ENCODE measurements around the gene DIPK1C.
A peak's percentile ranks its signal among the peaks of the same experiment; 100 is the strongest.

Gene DIPK1C

DNA sequence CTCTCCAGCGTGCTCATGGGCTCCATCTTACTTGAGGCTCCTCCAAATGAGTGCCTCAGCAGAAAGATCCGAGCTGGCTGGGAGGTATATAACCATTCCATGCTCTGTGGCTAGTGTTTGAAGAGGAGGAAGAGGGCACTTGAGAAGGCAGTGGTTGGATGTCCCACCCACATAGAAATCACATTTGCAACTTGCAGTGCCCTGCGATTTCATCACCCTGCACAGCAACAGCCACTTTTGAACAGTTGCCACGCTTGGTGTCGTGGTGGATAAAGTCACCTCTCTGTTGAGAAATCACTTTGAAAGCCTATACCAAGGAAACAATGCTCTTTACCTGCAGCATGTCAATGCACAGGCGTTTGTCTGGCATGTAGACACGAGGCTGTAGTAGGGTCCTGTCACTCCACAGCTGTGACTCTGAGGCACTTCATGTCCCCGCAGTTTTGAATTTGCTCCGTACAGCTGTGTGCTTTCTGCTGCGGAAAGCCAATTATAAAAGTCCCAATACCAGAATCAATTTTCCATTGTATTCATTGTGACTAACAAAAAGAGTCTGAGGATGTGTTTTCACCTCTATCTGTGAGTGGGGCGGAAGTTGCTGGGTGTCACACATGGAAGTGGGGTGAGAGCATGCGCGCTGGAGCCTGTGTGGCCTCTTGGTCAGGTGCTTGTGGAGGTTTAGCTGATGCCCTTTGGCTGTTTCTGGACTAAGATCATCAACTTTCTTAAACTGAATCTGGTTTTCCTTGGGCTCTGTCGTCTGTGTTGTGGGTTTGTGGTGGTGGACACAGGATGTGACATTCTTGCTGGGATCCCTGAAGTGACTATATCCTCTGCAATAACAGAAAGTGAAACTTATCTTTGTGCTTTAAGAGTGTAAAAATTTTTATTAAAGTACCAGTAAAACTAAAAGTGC, 41.9 kb upstream of the DIPK1C start:
- TF ChIP-seq CTCF (conservative IDR thresholded peaks at IDR 0.05): no peak
- peak overlapping the region; percentile 88 for H3K27ac ChIP-seq

DNA sequence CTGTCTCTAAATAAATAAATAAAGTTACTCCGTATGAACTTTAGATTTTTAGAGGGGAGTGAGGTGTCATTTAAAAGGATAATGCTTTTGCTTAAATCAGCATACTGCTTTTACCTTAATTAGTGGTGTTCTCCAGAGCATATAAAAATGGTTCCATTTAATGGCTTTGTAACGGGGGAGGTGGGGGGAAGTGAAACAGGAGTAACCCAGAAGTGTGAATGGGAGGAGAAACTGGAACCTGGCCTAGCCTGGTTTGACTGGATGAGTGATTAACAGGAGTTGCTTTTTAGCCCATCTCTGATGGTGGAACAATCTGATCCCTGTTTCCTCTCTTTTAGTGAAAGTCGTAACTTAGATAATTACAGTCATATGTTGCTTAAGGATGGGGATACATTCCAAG, 40.7 kb upstream of the DIPK1C start:
- H3K27ac ChIP-seq: peak overlapping the region; percentile 88
- no peak for TF ChIP-seq CTCF (conservative IDR thresholded peaks at IDR 0.05)

- H3K27ac ChIP-seq: peak overlapping the region; percentile 88
- TF ChIP-seq CTCF (conservative IDR thresholded peaks at IDR 0.05): no peak
These were observed 40.2 kb upstream of the DIPK1C start for GRCh38 chr18:74497324-74497676.

DNA sequence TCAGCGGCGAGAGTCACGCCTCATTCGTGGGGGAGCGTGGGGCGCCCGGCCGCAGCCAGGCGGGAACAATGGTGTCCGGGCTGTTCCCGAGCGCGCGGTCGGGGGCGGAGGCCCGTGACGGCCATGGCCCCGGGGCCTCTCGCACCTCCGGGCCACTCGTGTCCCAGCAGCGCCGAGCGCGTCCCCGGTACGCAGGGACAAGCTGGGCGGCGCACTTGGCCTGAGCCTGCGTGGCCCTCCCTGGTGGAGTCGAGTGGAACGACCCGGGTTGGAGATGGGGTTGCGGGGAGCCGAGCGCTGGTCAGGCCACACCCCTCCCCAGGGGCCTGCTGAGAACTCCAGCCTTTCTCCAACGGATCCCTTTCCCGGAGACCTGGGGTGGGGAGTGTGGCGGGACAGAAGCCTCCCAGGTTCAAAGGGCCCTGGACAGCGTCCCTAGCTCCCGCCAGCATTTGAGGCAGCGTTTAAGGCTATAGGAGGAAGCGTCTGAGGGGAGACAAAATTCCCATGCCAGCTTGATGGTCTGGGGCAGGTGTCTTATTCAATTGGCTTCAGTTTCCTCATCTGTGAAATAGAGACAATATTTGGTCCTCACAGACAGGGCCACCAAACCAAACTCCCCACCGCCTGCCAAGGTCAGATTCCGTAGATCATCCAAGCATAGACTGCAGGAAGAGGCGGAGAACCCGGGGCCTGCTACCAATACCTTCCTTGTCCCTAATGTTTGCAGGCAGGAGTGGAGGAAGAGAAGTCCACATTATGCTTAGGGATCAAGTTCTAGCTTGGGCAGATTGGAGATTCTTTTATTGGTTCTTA, 39.6 kb upstream of the DIPK1C start:
- no peak; the same call in 1 of the 2 replicates for TF ChIP-seq CTCF (conservative IDR thresholded peaks at IDR 0.05)
- peak overlapping the region; percentile 88 for H3K27ac ChIP-seq

DNA sequence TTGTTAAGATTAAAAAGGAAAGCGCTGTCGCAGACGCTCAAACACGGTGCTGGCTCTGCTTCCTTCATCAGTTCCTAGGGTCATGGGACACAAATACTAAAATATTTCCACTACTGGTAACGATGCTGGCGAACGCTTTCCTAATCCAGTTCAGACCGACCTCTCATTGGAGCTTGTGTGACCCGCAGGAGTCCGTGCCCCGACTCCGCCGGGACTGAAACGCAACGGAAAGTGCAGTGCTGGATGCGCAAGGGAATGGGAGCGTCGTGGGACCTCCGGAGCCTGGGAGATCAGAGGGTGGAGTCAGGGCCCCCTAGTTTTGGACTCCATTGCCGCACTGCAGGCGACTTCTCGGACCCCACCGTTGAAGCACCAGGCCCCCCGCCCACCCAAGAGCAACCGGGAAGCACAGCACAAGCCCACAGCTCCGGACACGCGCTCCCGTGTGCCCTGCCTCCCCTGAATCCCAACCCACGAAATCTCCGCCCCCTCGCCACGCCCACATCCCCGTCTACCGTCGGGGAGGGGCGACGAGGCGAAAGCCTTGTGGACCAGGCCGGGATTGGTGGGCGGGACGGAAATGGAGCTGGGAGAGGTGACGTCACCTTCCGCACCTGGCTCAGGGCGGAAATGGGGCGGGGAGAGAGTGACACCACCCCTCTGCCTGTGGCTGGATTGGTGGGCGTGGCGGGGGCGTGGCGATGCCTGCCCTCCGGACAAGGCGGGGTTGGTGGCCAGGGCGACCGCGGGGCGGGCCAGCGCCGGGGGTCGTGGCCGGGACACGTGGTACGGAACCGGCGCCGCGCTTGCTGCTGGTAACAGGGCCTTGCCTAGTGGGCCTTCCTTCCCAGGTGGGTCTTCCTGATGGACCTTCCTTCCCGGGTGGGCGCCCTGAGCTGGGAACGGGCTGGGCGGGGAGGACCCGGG, 38.7 kb upstream of the DIPK1C start, which contains the start of gene CNDP2:
TSS of gene CNDP2 (plus strand) at position 783 of the 927 bp plus-strand sequence. CDS start 3,611 bp downstream, outside the sequence.
- no peak for TF ChIP-seq CTCF (conservative IDR thresholded peaks at IDR 0.05)
- H3K27ac ChIP-seq: peak within 1 kb of the TSS; percentile 88

GRCh38 chr18:74494514-74494913, 37.4 kb upstream of the DIPK1C start:
- TF ChIP-seq CTCF (conservative IDR thresholded peaks at IDR 0.05): no peak
- H3K27ac ChIP-seq: no peak overlapping the region

Data from VCaP (cell line).